ENCODE results near the gene ATG9B.

The ATG9B gene

GRCh38 chr7:151024435-151025056 lies at the start of gene ATG9B:
TSS of gene ATG9B (minus strand) at chr7:151024494. CDS start at chr7:151024423, 71 bp downstream.
- Histone ChIP-seq H3K27ac (no peak within 1 kb of the TSS), H3K4me3 (no peak within 1 kb of the TSS)
- DNase-seq (ENCODE audit: low spot score) = no peak
- no peak for TF ChIP-seq CTCF (IDR thresholded peaks at IDR 0.05)

GRCh38 chr7:151073990-151074389 lies 49.7 kb upstream of the ATG9B start:
- H3K27ac ChIP-seq = no peak overlapping the region
- no peak for DNase-seq (ENCODE audit: low spot score)
- no peak for TF ChIP-seq CTCF (IDR thresholded peaks at IDR 0.05)
- H3K4me3 ChIP-seq = no peak overlapping the region

GRCh38 chr7:151071032-151071866 lies 47.0 kb upstream of the ATG9B start:
- no peak overlapping the region for H3K27ac ChIP-seq
- no peak overlapping the region for H3K4me3 ChIP-seq
- no peak for DNase-seq (ENCODE audit: low spot score)
- no peak for TF ChIP-seq CTCF (IDR thresholded peaks at IDR 0.05)

GRCh38 chr7:151070574-151070960 lies 46.3 kb upstream of the ATG9B start:
- H3K4me3 ChIP-seq = no peak overlapping the region
- TF ChIP-seq CTCF (IDR thresholded peaks at IDR 0.05) = no peak
- no peak for DNase-seq (ENCODE audit: low spot score)
- H3K27ac ChIP-seq = no peak overlapping the region

GRCh38 chr7:151069841-151070573 lies 45.7 kb upstream of the ATG9B start:
- no peak overlapping the region for H3K27ac ChIP-seq
- H3K4me3 ChIP-seq = no peak overlapping the region
- no peak for DNase-seq (ENCODE audit: low spot score)
- TF ChIP-seq CTCF (IDR thresholded peaks at IDR 0.05) = no peak

- TF ChIP-seq CTCF (IDR thresholded peaks at IDR 0.05) = no peak
- DNase-seq (ENCODE audit: low spot score) = no peak
Observed at GRCh38 chr7:151068069-151068773, 43.9 kb upstream of the ATG9B start.

More at GRCh38 chr7:151068069-151068773, 43.9 kb upstream of the ATG9B start:
- Histone ChIP-seq H3K4me3 (no peak overlapping the region), H3K27ac (no peak overlapping the region)

Data from coronary artery (tissue), 2 donors.